Suprapubic skin (tissue), 4 donors: ENCODE results near the gene CCNC. TPM values are rescaled to one million over a fixed set of nuclear protein-coding genes. Genes with fewer than 3 reads are reported as not detected.

ENCODE experiments used
- DNase-seq, 2 donors: peaks; one replicate each; pipeline ENCODE4 v3.0.0-alpha.2; 2019; ENCODE audit warnings: low spot score in 2 of 2
- H3K27ac ChIP-seq: fragments of 200-600 bp; sonication (generic); one replicate; pipeline ENCODE4 v1.5.1; 2019
- H3K27me3 ChIP-seq: fragments of 200-600 bp; sonication (generic); one replicate; pipeline ENCODE4 v1.5.1; 2019
- H3K36me3 ChIP-seq: fragments of 200-600 bp; sonication (generic); one replicate; pipeline ENCODE4 v1.5.1; 2019
- H3K4me1 ChIP-seq: fragments of 200-600 bp; sonication (generic); one replicate; pipeline ENCODE4 v1.5.1; 2019
- H3K4me3 ChIP-seq: fragments of 200-600 bp; sonication (generic); one replicate; pipeline ENCODE4 v1.5.1; 2019; ENCODE audit warnings: mild to moderate bottlenecking
- H3K9me3 ChIP-seq: fragments of 200-600 bp; sonication (generic); one replicate; pipeline ENCODE4 v1.5.1; 2019
- EP300 ChIP-seq: sonication (generic); formaldehyde crosslinking; IDR thresholded peaks from one replicate; pipeline ENCODE4 v1.6.1; 2017; ENCODE audit warnings: antibody characterized with exemption
- POLR2A ChIP-seq, 2 donors: fragments of 450-650 bp; IDR thresholded peaks; one replicate each; pipeline ENCODE4 v1.6.1; 2017; ENCODE audit warnings: antibody characterized with exemption in 2 of 2, mild to moderate bottlenecking in 2 of 2, moderate library complexity in 2 of 2
- POLR2AphosphoS5 ChIP-seq, 3 donors: sonication (generic); formaldehyde crosslinking; IDR thresholded peaks; one replicate each; pipeline ENCODE4 v1.6.1; 2017; ENCODE audit warnings: antibody characterized with exemption in 3 of 3
- WGBS: methylation state at CpG from one replicate; pipeline ENCODE4 v1.1.5; 2018; 5-methylcytosine and 5-hydroxymethylcytosine counted together
- total RNA-seq, 4 donors: library from RNA; depleted of rRNA; stranded (reverse); fragments of >200 nt; gene quantifications; one replicate each; pipeline ENCODE4 v1.1.0, GENCODE V29; 2016
- TF ChIP-seq, protein P1 (sequence below), 2 donors: fragments of 200-600 bp in 1 of 2; fragments of 450-650 bp in 1 of 2; sonication (generic) in 1 of 2; IDR thresholded peaks; one replicate each; pipeline ENCODE4 v1.5.1; 2016 to 2019; ENCODE audit warnings: antibody characterized with exemption in 2 of 2, mild to moderate bottlenecking in 1 of 2, moderate library complexity in 1 of 2

The CCNC gene
- total RNA-seq, 4 donors from 2014 or later = 38.4 to 63.4 (median 46.5) TPM

DNA sequence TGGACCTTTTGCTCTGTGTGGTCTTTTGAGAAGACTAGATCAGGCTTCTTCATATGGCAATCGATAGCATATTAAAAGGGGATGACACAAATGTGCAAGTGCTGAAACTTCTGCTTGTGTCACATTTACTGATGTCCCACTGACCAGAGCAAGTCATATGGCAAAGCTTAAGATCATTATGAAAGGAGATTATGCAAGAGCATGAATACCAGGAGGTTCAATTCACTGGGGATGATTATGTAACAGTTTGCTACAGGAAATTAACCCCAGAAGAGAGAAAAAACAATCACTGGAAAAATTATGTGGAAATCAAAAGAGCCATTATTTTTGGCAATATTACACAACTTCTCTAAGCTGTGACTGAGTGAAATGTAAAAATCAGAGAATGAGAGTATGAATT lies 24.4 kb upstream of the CCNC start:
- H3K4me3 ChIP-seq = no peak overlapping the region
- peaks cover 26% of the 10 kb centered on the region for H3K4me1 ChIP-seq
- no peaks in the 10 kb centered on the region for H3K9me3 ChIP-seq
- 59% methylated on average over 1 of the region's 1 CpG for WGBS
- H3K27me3 ChIP-seq = peaks cover 100% of the 10 kb centered on the region
- no peak overlapping the region for H3K27ac ChIP-seq
- TF ChIP-seq POLR2A (IDR thresholded peaks at IDR 0.05) (no peak), EP300 (no peak), POLR2AphosphoS5 (IDR thresholded peaks at IDR 0.05) (no peak)
- TF ChIP-seq, protein P1, sequence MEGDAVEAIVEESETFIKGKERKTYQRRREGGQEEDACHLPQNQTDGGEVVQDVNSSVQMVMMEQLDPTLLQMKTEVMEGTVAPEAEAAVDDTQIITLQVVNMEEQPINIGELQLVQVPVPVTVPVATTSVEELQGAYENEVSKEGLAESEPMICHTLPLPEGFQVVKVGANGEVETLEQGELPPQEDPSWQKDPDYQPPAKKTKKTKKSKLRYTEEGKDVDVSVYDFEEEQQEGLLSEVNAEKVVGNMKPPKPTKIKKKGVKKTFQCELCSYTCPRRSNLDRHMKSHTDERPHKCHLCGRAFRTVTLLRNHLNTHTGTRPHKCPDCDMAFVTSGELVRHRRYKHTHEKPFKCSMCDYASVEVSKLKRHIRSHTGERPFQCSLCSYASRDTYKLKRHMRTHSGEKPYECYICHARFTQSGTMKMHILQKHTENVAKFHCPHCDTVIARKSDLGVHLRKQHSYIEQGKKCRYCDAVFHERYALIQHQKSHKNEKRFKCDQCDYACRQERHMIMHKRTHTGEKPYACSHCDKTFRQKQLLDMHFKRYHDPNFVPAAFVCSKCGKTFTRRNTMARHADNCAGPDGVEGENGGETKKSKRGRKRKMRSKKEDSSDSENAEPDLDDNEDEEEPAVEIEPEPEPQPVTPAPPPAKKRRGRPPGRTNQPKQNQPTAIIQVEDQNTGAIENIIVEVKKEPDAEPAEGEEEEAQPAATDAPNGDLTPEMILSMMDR (IDR thresholded peaks at IDR 0.05) = no peak
- H3K36me3 ChIP-seq = no peaks in the 10 kb centered on the region
- DNase-seq = no peak

DNA sequence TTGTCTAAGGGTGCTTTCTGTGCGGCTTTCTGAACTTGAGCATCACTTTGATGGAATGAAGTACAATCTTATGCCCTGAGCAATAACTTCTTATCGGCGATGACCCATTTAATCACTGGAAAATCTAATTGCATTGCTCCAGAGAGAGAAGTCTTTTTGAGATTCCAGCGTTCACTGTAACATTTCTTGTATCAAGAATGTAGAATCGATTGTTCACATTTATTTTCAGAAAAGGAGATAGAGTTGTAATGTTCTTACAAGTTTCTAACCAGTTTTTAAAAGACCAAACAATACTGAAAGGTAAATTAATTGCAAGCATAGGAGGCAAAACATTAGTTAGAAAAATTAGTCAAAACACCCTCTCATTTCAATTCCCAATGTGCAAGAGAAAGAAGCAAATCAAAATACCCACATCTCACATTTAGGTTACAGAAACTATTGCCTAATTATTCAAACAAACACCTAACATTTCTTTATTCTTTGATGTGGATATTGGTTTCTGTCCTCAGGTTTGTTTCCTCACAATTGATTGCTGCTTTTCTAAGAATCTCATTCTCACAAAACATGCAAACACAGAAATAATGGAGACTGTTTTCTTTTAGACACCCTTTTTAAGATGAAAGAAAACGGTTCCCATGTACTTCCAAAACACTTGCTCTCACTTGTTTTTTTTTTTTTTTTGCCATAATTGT lies 23.4 kb upstream of the CCNC start:
- H3K9me3 ChIP-seq = no peaks in the 10 kb centered on the region
- peaks cover 26% of the 10 kb centered on the region for H3K4me1 ChIP-seq
- no peak for DNase-seq
- no peak overlapping the region for H3K4me3 ChIP-seq
- H3K36me3 ChIP-seq = no peaks in the 10 kb centered on the region
- no peak overlapping the region for H3K27ac ChIP-seq
- H3K27me3 ChIP-seq = peaks cover 95% of the 10 kb centered on the region
- TF ChIP-seq POLR2A (IDR thresholded peaks at IDR 0.05) = no peak
- TF ChIP-seq EP300 = no peak
- TF ChIP-seq, protein P1 (IDR thresholded peaks at IDR 0.05) = no peak
- no peak for TF ChIP-seq POLR2AphosphoS5 (IDR thresholded peaks at IDR 0.05)
- 38% methylated on average over 6 of the region's 6 CpGs for WGBS

DNA sequence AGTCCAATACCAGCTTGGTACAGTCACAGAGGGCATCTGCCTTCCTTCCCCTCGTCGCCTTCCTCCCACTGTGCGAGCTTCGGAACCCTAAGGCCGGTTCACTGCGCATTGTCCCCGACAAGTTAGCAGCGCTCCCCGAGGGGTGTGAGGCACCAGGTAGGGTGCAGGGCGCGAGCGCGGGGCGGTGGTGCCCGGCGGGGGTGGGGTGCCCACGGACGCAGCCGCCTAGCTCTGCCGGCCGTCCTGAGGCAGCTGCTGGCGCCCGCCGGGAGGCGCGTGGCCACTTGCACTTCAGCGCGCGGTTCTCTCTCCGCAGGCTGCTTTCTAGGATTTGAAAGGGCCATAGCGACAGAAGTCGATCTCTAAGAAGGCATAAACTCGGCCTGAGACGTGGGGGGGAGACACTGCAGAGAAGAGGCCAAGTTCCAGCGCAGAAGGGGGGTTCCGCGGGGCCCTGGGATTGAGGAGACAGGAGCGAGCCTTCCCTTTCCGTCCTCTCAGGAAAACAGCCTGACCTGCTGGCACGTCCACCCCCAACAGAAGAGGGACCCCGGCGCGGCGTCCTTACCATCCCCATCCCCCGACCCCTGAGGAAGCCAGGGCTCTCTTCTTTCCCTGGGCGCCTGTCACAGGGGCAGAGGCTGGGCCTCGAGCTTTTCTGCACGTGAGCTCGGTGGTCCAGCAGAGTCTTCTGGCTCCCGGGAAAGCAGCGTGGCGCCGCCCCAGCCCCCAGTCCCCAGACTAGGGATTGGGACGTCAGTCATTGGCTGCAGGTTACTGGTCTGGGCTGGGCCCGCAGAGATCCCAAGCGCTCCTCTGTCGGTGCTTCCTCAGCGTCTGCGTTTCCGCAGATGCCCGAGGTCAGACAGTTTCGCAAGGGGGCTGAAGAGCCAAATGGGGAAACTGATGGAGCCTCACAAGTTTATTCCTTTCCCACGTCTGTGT lies 22.5 kb upstream of the CCNC start:
- WGBS = 14% methylated on average over 27 of the region's 63 CpGs
- no peak for DNase-seq
- H3K4me1 ChIP-seq = peaks cover 26% of the 10 kb centered on the region
- peaks cover 87% of the 10 kb centered on the region for H3K27me3 ChIP-seq
- no peaks in the 10 kb centered on the region for H3K9me3 ChIP-seq
- TF ChIP-seq POLR2AphosphoS5 (IDR thresholded peaks at IDR 0.05) = no peak
- no peak for TF ChIP-seq POLR2A (IDR thresholded peaks at IDR 0.05)
- TF ChIP-seq EP300 = no peak
- TF ChIP-seq, protein P1 (IDR thresholded peaks at IDR 0.05) = no peak
- H3K4me3 ChIP-seq = peak overlapping the region; percentile 3
- no peak overlapping the region for H3K27ac ChIP-seq
- H3K36me3 ChIP-seq = no peaks in the 10 kb centered on the region

DNA sequence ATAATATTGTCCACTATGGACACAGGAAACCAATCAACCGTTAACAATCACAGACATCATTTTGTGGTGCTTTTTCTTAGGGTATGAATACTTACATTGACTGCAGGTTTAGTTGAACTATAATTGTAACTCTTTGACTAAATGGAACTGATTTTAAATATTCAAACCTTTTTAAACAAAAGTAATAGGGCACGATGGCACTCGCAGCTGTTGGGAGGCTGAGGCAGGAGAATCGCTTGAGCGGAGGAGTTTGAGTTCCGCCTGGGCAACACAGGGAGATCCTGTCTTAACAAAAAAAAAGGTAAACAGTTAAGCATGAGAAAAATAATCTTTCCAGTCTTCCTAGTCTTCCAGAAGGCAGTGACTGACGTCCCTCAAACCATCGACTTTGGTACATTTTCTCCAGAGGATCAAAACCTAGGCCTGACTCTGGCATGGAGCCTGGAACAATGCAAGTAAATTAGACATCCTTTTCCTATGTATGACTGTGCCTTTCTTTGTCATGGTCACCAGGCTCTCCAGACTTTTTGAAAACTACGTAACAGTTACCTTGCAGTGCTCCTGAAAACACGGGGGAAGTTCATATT lies 21.5 kb upstream of the CCNC start:
- Histone ChIP-seq H3K27ac (no peak overlapping the region), H3K4me3 (no peak overlapping the region), H3K36me3 (no peaks in the 10 kb centered on the region), H3K27me3 (peaks cover 77% of the 10 kb centered on the region), H3K4me1 (peaks cover 26% of the 10 kb centered on the region), H3K9me3 (no peaks in the 10 kb centered on the region)
- TF ChIP-seq, protein P1 (IDR thresholded peaks at IDR 0.05) = no peak
- TF ChIP-seq POLR2A (IDR thresholded peaks at IDR 0.05) (no peak), POLR2AphosphoS5 (IDR thresholded peaks at IDR 0.05) (no peak), EP300 (no peak)
- WGBS = 53% methylated on average over 10 of the region's 10 CpGs
- DNase-seq = no peak

DNA sequence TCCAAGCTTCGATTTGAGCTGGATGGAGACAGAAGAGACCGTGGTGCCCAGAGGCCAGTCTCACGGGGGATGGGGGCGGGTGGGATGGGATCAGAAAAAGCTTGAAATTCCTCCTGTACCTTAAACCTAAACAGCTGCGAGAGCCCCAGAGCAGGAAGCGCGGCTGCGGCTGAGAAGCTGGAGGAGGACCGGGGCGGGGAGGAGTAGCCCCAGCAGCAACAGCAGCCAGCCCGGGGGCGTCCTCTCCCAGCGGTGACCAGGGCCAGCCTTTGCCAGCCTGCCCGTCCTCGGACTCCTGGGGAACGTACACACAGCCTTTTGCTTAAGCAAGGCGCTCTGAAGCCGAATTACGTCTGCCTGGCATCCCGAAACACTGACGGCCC lies 20.8 kb upstream of the CCNC start:
- H3K36me3 ChIP-seq = no peaks in the 10 kb centered on the region
- peaks cover 26% of the 10 kb centered on the region for H3K4me1 ChIP-seq
- TF ChIP-seq POLR2A (IDR thresholded peaks at IDR 0.05) (no peak), EP300 (no peak), POLR2AphosphoS5 (IDR thresholded peaks at IDR 0.05) (no peak)
- TF ChIP-seq, protein P1 (IDR thresholded peaks at IDR 0.05) = no peak
- peaks cover 69% of the 10 kb centered on the region for H3K27me3 ChIP-seq
- H3K27ac ChIP-seq = no peak overlapping the region
- DNase-seq = no peak
- H3K4me3 ChIP-seq = peak overlapping the region; percentile 63
- 7% methylated on average over 21 of the region's 21 CpGs for WGBS
- no peaks in the 10 kb centered on the region for H3K9me3 ChIP-seq
